ENCODE data around the gene KLK7.

- TF ChIP-seq RAD21 (IDR thresholded peaks at IDR 0.05; ENCODE audit: low read depth), result no peak
- no peak for TF ChIP-seq FOXM1 (IDR thresholded peaks at IDR 0.05; ENCODE audit: borderline replicate concordance, low read depth)
Measured at GRCh38 chr19:51031220-51031879, 47.6 kb upstream of the KLK7 start.

Data from Ishikawa (cell line).